HG03066 (cell line): ENCODE measurements around the gene RBFOX2.

Experiments used
- ATAC-seq: cut with Tn5 transposase; IDR thresholded peaks from one replicate; pipeline ENCODE4 v1.9.1; 2021; ENCODE audit warnings: low read depth; ENCODE audit not compliant: unreplicated experiment

RBFOX2 gene

GRCh38 chr22:35873426-35873825 is 155.2 kb downstream of the RBFOX2 start:
- ATAC-seq: no peak

- no peak for ATAC-seq
These were observed 156.2 kb downstream of the RBFOX2 start for GRCh38 chr22:35872451-35872850.

- ATAC-seq: no peak
These were observed 157.9 kb downstream of the RBFOX2 start for GRCh38 chr22:35870517-35871293.

- no peak for ATAC-seq
These were observed 159.7 kb downstream of the RBFOX2 start for GRCh38 chr22:35868938-35869337.

GRCh38 chr22:35866651-35867050 is 162.0 kb downstream of the RBFOX2 start:
- ATAC-seq: no peak

- no peak for ATAC-seq
These were observed 164.0 kb downstream of the RBFOX2 start for GRCh38 chr22:35864545-35865165.

GRCh38 chr22:35863432-35863831 is 165.2 kb downstream of the RBFOX2 start:
- no peak for ATAC-seq

- no peak for ATAC-seq
These were observed 165.9 kb downstream of the RBFOX2 start for GRCh38 chr22:35862697-35863096.

- no peak for ATAC-seq
These were observed 167.2 kb downstream of the RBFOX2 start for GRCh38 chr22:35861451-35861850.

GRCh38 chr22:35860837-35861236 is 167.8 kb downstream of the RBFOX2 start:
- no peak for ATAC-seq

GRCh38 chr22:35860087-35860733 is 168.4 kb downstream of the RBFOX2 start:
- no peak for ATAC-seq

GRCh38 chr22:35854334-35854733 is 174.3 kb downstream of the RBFOX2 start:
- no peak for ATAC-seq

GRCh38 chr22:35852076-35852475 is 176.5 kb downstream of the RBFOX2 start:
- ATAC-seq: no peak

- ATAC-seq: no peak
These were observed 177.8 kb downstream of the RBFOX2 start for GRCh38 chr22:35850831-35851230.

GRCh38 chr22:35846804-35847203 is 181.8 kb downstream of the RBFOX2 start:
- no peak for ATAC-seq

GRCh38 chr22:35844886-35845285 is 183.7 kb downstream of the RBFOX2 start:
- ATAC-seq: no peak

- no peak for ATAC-seq
These were observed 185.7 kb downstream of the RBFOX2 start for GRCh38 chr22:35842954-35843353.

GRCh38 chr22:35842519-35842913 is 186.1 kb downstream of the RBFOX2 start:
- ATAC-seq: no peak

GRCh38 chr22:35841907-35842518 is 186.6 kb downstream of the RBFOX2 start:
- ATAC-seq: no peak

- no peak for ATAC-seq
These were observed 188.3 kb downstream of the RBFOX2 start for GRCh38 chr22:35840302-35840739.

- no peak for ATAC-seq
These were observed 188.8 kb downstream of the RBFOX2 start for GRCh38 chr22:35839841-35840301.
